A204.1 (cell line): ENCODE measurements around the gene ZBTB8OS.

Source experiments
- FAIRE-seq: peaks from 2 replicates; lab custom pipeline; 2012; peaks lifted over from hg19 to GRCh38; lab: Jason Lieb, UNC

ZBTB8OS gene

DNA sequence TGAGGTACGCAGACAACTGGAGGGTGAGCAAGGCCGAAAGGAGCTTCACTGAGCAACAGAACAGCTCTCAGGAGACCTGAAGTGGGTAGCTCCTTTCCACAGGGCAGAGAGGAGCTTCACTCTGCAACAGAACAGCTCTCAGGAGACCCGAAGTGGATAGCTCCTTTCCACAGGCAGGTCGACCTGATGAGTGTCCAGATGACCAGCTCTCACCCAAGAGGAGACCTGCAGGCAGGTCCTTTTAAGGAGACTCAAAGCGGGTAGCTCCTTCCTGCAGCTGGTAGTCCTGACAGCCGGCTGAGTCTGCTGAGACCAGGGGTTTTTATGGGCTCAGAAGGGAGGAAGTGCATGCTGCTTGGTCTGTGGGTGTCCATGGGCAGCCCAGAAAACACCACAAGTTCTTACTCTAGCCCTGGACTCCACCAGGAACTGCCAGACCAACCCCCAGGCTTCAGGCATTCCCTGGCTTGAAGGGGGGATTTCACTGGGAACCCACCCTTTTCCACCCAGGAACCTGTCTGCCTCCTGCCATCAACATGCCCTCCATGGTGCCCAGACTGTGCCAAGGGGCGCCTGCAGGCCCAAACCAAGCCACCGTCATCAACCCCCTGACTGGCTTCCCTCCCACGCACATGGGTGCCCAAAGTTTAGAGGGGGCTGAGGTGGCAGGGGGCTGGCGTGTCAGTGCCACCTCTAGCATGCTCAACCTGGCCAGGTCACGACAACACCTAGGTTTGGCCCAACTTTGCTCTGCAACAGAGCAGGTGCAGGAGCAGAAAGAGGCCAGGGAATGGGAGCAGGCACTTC, 43.6 kb downstream of the ZBTB8OS start:
- no peak for FAIRE-seq

DNA sequence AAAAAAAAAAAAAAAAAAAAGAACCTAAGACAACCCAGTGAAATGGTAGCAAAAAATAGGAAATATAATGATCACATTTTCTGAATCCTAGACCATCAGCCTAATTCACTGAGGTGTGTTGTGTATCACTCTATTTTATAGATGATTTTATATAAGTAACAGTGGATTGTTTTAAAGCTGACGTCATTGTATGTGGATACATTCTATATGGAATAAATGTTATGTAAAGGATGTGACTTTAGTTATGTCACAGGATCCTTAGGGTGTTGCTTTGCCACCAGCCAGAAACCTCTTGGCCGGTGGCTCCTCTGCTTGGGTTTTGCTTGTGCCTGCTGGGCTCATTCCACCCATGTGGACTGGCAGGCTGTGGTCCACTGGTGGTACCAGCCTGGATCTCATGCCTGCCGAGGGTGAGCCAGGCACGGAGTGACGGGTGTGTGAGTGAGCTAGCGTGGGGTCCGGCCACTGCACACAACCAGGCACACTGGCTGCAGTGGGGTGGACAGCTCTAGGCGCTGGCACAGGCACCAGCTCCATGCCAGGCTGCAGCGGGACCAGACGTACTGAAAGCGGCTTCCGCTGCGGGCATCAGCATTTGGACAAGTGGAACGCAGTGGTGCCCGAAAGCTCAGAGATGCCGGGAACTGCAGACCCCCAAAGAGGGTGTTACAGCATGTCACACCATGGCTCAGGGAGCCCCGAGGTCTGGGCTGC, 44.5 kb downstream of the ZBTB8OS start:
- no peak for FAIRE-seq

DNA sequence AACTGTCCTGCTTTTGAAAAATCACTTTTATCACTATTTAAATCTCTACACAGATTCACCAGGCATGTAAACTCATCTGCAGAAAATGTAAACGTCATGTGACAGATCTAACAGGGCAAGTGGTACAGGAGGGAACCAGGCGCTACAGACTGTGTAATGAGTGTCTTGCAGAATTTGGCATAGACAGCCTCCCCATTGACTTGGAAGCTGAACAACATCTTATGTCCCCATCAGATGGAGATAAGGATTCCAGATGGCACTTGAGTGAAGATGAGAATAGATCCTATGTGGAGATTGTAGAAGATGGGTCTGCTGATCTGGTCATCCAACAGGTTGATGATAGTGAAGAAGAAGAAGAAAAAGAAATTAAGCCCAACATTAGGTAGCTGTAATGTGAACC, 50.3 kb downstream of the ZBTB8OS start:
- no peak for FAIRE-seq

DNA sequence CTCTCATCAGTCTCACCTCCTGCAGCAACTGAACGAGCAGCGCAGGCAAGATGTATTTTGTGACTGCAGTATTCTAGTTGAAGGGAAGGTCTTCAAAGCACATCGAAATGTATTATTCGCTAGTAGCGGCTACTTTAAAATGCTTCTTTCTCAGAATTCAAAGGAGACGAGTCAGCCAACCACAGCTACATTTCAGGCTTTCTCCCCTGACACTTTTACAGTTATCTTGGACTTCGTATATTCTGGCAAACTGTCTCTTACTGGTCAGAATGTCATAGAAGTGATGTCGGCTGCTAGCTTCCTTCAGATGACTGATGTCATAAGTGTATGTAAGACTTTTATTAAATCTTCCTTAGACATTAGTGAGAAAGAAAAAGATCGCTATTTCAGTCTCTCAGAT, 57.4 kb downstream of the ZBTB8OS start:
- FAIRE-seq: no peak

DNA sequence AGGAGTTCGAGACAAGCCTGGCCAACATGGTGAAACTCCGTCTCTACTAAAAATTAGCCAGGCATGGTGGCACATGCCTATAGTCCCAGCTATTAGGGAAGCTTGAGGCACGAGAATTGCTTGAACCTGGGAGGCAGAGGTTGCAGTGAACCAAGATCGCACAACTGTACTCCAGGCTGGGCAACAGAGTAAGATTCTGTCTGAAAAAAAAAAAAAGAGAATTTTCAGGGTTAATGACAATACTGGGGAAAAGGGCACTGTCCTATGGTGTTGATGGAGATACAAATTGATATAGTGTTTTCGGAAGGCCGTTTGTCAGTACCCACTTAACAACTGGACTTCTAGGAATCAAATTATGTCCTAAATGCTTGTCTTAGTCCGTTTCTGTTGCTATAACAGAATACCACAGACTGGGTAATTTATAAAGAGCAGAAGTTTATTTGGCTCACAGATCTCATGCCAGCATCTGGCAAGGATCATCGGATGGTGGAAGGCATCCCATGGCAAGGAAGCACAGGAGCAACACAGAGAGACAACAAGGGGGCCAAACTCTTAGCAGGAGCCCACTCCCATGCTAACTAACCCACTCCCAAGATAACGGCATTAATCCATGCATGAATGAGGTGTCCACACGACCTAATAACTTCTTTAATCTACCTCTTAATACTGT, 69.9 kb downstream of the ZBTB8OS start:
- FAIRE-seq: no peak
